Neural progenitor cell (in vitro differentiated cells): ENCODE measurements around the gene NLGN2.

Experiments used
- CTCF ChIP-seq: fragments of 200-600 bp; sonication (generic); IDR thresholded peaks from 2 replicates; pipeline ENCODE4 v1.5.1; 2017; ENCODE audit warnings: antibody characterized with exemption, mild to moderate bottlenecking
- EZH2 ChIP-seq: fragments of 200-600 bp; sonication (generic); IDR thresholded peaks from 2 replicates; pipeline ENCODE4 v1.6.1; 2017; ENCODE audit warnings: antibody characterized with exemption, mild to moderate bottlenecking, moderate library complexity

- TF ChIP-seq CTCF (no peak), EZH2 (no peak)
These were observed 11.5 kb upstream of the NLGN2 start for GRCh38 chr17:7396147-7396546.
